GM19193 (cell line): ENCODE measurements around the gene DDX23.

Source experiments
- POLR2A ChIP-seq: IDR thresholded peaks from 4 replicates; pipeline ENCODE4 v1.6.1; 2011; ENCODE audit not compliant: insufficient read depth, insufficient read length; ENCODE audit errors: extremely low read depth

Gene DDX23

DNA sequence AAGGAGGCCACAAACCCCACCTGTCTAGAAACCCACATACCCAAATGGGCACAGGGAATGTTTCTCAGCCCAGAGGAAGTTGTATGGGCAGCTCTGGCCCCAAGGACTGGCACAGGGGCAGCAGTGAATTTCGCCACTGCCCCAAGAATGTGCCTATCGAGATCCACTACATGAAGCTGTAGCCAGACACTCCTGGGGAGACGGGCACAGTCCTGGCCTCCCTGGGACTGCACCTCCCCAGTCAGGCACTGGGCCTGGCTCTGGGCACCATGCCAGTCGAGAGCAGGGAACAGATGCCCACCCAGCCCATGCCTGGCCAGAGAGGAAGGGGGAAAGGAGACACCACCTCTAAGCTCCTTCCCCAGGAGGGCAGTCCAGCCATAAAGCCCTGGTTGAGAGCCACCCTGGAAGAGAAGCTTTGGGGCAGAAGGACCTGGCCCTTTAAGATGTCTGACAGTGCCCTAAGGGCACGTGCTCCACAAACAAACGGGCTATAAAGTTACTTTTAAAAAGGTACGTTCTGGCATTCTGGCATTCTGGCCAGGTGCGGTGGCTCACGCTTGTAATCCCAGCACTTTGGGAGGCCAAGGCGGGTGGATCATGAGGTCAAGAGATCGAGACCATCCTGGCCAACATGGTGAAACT lies 71.5 kb downstream of the DDX23 start:
- TF ChIP-seq POLR2A: no peak

- TF ChIP-seq POLR2A: no peak
These were observed 72.1 kb downstream of the DDX23 start for GRCh38 chr12:48779869-48780268.
